OCI-LY3 (cell line): ENCODE results near the gene ZBTB7C.
A peak's percentile ranks its signal among the peaks of the same experiment; 100 is the strongest.

ENCODE experiments used
- H2AFZ ChIP-seq: fragments of 200-600, 300-600 bp; shearing (Covaris generic); 2 replicates; pipeline ENCODE4 v1.6.0; 2014; ENCODE audit warnings: antibody characterized with exemption, low read depth, low read length
- H3K27ac ChIP-seq: fragments of 200-600, 300-600 bp; sonication (generic); 2 replicates; pipeline ENCODE4 v1.5.1; 2014; ENCODE audit warnings: mild to moderate bottlenecking, low read length, moderate library complexity, mixed read lengths
- H3K27me3 ChIP-seq: fragments of 200-600, 300-600 bp; sonication (generic); 2 replicates; pipeline ENCODE4 v1.6.1; 2014; ENCODE audit warnings: low read depth, low read length, mixed read lengths
- H3K36me3 ChIP-seq: fragments of 200-600, 300-600 bp; sonication (generic); replicated peaks from 2 replicates; pipeline ENCODE3; 2014; ENCODE audit warnings: low read depth, low read length, mixed read lengths
- H3K4me1 ChIP-seq: fragments of 300-600, 200-600 bp; sonication (generic); 2 replicates; pipeline ENCODE4 v1.6.1; 2014; ENCODE audit warnings: low read length, mixed read lengths
- H3K4me2 ChIP-seq: fragments of 200-600, 300-600 bp; sonication (generic); 2 replicates; pipeline ENCODE4 v1.6.1; 2014; ENCODE audit warnings: low read length, mixed read lengths
- H3K4me3 ChIP-seq: fragments of 300-600, 200-600 bp; sonication (generic); 2 replicates; pipeline ENCODE4 v1.5.1; 2014; ENCODE audit warnings: antibody characterized with exemption, mild to moderate bottlenecking, low read length, moderate library complexity
- H3K79me2 ChIP-seq: fragments of 300-600, 200-600 bp; shearing (Covaris generic); 2 replicates; pipeline ENCODE4 v1.6.1; 2014; ENCODE audit warnings: mild to moderate bottlenecking, low read length, mixed read lengths
- H3K9ac ChIP-seq: fragments of 300-600, 200-600 bp; shearing (Covaris generic); 2 replicates; pipeline ENCODE4 v1.6.0; 2014; ENCODE audit warnings: mild to moderate bottlenecking, low read length, moderate library complexity
- H3K9me3 ChIP-seq: fragments of 200-600, 300-600 bp; shearing (Covaris generic); 2 replicates; pipeline ENCODE4 v1.6.1; 2014; ENCODE audit warnings: low read length, mixed read lengths; ENCODE audit not compliant: insufficient read depth
- H4K20me1 ChIP-seq: fragments of 200-600, 300-600 bp; sonication (generic); 2 replicates; pipeline ENCODE4 v1.6.1; 2016; ENCODE audit warnings: low read length, mixed read lengths; ENCODE audit not compliant: insufficient read depth
- CTCF ChIP-seq: fragments of 200-600, 300-600 bp; sonication (generic); IDR thresholded peaks from 2 replicates; pipeline ENCODE4 v1.5.1; 2014; ENCODE audit warnings: antibody characterized with exemption, low read length, low read depth
- EZH2phosphoT487 ChIP-seq: fragments of 200-600 bp; shearing (Covaris generic); IDR thresholded peaks from 2 replicates; pipeline ENCODE4 v1.6.1; 2018; ENCODE audit warnings: antibody characterized with exemption, mixed run types, low read depth

The ZBTB7C gene

GRCh38 chr18:48302736-48303135 is 106.4 kb downstream of the ZBTB7C start:
- Histone ChIP-seq H3K4me3 (no peak overlapping the region), H4K20me1 (no peaks in the 10 kb centered on the region), H3K4me2 (no peak overlapping the region), H3K36me3 (no peaks in the 10 kb centered on the region), H3K9ac (no peak overlapping the region), H3K4me1 (peaks cover 15% of the 10 kb centered on the region), H3K27ac (no peak overlapping the region), H3K79me2 (no peaks in the 10 kb centered on the region), H3K9me3 (no peaks in the 10 kb centered on the region), H3K27me3 (peaks cover 23% of the 10 kb centered on the region), H2AFZ (no peak overlapping the region)
- no peak for TF ChIP-seq EZH2phosphoT487
- TF ChIP-seq CTCF, result no peak

- H3K36me3 ChIP-seq, result no peaks in the 10 kb centered on the region
- H3K4me3 ChIP-seq, result peak overlapping the region; percentile 26; the same call in 1 of the 2 replicates
- H3K9me3 ChIP-seq, result no peaks in the 10 kb centered on the region
- TF ChIP-seq EZH2phosphoT487 (no peak), CTCF (no peak)
- H3K27ac ChIP-seq, result no peak overlapping the region
- peak overlapping the region; percentile 56 for H3K4me2 ChIP-seq
- peaks cover 6% of the 10 kb centered on the region; the same call in 1 of the 2 replicates for H3K27me3 ChIP-seq
- no peak overlapping the region for H3K9ac ChIP-seq
- H3K4me1 ChIP-seq, result peaks cover 15% of the 10 kb centered on the region
- no peaks in the 10 kb centered on the region for H3K79me2 ChIP-seq
- no peaks in the 10 kb centered on the region for H4K20me1 ChIP-seq
- peak overlapping the region; percentile 95 for H2AFZ ChIP-seq
These were observed 108.7 kb downstream of the ZBTB7C start for GRCh38 chr18:48300463-48300961.

GRCh38 chr18:48297139-48297538 is 112.0 kb downstream of the ZBTB7C start:
- Histone ChIP-seq H3K4me2 (no peak overlapping the region), H3K9me3 (no peaks in the 10 kb centered on the region), H3K36me3 (no peaks in the 10 kb centered on the region), H3K27ac (no peak overlapping the region), H3K79me2 (no peaks in the 10 kb centered on the region), H3K27me3 (no peaks in the 10 kb centered on the region), H3K9ac (no peak overlapping the region), H4K20me1 (no peaks in the 10 kb centered on the region), H3K4me3 (no peak overlapping the region), H3K4me1 (peaks cover 15% of the 10 kb centered on the region), H2AFZ (no peak overlapping the region)
- TF ChIP-seq CTCF, result no peak
- TF ChIP-seq EZH2phosphoT487, result no peak

- no peak overlapping the region for H3K9ac ChIP-seq
- H3K79me2 ChIP-seq, result no peaks in the 10 kb centered on the region
- no peaks in the 10 kb centered on the region for H3K36me3 ChIP-seq
- peaks cover 15% of the 10 kb centered on the region for H3K4me1 ChIP-seq
- H3K4me2 ChIP-seq, result no peak overlapping the region
- no peaks in the 10 kb centered on the region for H4K20me1 ChIP-seq
- H3K4me3 ChIP-seq, result no peak overlapping the region
- no peak overlapping the region for H2AFZ ChIP-seq
- no peak overlapping the region for H3K27ac ChIP-seq
- TF ChIP-seq CTCF (no peak), EZH2phosphoT487 (no peak)
- H3K9me3 ChIP-seq, result no peaks in the 10 kb centered on the region
- no peaks in the 10 kb centered on the region for H3K27me3 ChIP-seq
These were observed 112.6 kb downstream of the ZBTB7C start for GRCh38 chr18:48296581-48296980.
